ENCODE measurements around the gene SYNE1.
"Not testable (repeated sequence)": the region's sequence is repeated elsewhere in the genome, so short reads cannot be mapped to it uniquely, and the experiment has no call there.

The SYNE1 gene

DNA sequence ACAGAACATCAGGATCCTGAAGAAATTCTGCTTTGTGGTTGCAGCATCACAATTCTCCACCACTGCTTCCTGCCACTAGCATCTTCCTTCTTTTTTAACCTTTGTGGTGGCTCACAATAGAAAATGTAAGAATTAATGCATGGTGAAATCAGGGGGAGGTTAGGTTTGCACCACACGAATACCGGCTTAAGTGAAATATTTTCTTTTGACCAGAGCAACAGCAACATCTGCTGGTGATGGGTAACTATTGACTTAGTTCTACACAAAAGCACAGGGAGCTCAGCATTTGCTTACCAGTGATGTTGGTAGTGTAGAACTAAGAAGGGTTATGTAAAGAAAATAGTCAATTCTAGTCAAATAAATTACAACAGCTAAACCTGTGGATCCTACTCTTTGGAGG is 280.5 kb downstream of the SYNE1 start:
- no peak for DNase-seq

DNA sequence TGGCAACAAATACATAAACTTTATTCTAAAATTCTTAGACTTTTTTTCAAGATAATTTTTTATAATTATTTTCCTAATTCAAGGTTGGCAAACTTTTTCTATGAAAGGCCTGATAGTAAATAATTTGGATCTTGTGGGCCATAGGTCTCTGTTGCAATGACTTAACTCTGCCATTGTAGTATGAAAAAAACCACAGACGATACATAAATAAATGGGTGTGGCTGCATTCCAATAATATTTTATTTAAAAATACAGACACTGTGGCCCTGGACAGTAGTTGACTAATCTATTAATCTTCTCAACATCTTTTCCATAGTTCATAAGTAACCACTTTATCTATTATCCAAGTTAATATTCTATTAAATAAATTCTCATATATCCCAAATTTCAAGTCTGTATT is 281.1 kb downstream of the SYNE1 start:
- no peak for DNase-seq

DNA sequence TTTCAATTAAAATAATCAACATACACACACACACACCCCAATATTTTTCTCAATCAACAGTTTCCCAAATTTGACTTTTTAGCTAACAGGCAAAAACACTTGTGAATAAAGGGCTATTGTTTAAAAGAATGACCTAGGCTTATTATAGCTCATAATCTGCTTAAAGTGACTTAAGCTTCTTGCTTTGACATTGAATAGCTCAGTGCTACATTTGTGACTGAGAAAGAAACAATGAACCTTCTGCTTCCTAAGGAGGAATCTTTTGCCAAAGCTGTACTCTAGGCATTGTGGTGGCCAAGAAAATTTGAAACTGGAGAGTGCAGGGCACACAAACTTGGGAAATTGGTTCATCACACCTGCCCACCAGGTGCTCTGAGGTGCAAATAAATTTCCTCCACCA is 282.0 kb downstream of the SYNE1 start:
- DNase-seq = no peak

DNA sequence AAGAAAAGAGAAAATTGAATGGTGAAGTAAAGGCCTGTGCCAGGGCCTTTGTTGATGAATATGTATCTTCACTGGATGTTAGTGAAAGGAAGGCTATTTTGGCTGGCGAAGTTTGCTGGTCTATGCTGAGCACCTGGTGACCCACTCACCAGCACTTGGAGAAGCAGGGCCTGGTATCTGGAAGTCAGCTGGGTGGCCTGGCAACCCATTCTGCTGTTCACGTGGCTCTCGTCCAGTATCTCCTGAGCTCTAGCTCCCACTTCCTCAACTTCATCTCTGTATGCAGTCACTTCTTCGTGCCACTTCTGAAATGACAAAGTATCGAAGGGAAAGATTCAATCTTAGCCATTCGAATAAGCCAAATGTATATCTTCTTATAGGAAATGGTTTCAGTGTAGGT is 283.7 kb downstream of the SYNE1 start:
- DNase-seq = no peak

DNA sequence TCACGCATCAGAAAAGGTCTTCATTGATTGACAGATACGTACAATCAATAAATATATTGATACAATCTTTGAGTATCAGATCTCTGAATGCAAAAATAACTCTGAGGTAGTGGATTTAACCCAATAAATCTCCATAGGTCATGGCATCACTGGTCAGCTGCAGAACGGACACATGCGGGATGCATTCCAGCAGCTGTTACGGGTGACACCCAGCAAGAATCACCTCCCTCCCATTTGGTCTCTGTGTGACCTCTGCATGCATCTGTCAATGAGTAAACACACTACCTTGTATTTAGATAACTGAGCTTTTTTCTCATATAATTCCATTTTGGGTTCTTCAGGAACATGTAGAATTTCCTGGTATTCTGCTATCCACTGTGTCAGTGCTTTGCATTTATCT is 285.4 kb downstream of the SYNE1 start:
- DNase-seq = no peak

DNA sequence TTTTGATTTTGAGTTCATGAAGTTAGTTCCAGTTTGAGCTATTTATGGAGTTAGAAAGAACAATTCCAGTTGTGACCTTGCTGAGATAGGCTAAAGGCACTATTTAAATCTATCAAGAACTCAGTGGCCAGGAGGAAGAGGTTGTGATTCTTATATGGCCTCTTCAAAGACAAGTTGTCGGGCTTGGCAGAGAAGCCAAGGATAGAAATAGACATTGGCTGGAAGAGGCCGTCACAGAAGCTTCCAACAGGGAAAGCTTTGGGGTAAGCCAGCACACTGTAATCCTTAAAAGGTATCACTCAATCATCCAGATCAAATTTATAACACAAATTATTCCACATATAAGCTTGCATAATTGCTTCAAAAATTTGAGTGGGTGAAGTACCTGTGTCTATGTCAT is 286.1 kb downstream of the SYNE1 start:
- DNase-seq = no peak

DNA sequence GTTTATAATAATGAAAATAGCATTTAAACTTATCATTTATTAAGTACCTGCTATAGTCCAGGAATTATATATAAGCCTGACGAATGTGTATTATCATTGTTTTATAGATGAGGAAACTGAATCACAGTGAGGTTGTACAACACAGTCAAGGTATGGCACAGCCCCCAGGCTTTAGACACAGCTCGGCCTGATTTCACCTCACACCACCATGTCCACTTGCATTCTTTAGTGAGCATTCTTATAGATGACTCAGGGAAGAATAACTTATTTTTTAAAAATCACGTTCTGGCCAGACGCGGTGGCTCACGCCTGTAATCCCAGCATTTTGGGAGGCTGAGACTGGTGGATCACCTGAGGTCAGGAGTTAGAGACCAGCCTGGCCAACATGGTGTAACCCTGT is 289.0 kb downstream of the SYNE1 start:
- DNase-seq = no peak

DNA sequence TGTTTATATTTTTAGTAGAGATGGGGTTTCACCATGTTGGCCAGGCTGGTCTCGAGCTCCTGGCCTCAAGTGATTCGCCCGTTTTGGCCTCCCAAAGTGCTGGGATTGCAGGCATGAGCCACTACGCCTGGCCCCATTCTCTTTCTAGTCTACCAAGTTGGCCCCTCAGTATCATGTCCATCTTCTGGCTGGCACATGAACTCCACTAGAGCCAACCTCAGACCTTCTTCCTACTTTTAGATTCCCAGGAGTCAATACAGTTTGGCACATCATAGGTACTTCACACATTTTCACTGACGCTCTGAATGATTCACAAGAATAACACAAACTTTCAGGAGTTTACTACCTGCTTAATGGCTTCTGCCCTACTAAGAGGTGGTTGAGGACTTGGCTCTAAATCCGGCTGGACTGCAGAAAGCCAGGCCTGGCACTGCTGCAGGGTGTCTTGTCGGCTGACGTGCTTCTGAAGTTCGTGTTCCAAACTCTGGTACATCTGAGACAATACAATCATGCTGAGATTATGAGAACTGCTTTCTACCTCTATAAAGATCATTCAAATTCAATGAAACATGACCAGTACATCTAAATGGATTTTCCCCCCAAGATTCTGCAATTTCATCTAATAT is 293.3 kb downstream of the SYNE1 start:
- DNase-seq = no peak

DNA sequence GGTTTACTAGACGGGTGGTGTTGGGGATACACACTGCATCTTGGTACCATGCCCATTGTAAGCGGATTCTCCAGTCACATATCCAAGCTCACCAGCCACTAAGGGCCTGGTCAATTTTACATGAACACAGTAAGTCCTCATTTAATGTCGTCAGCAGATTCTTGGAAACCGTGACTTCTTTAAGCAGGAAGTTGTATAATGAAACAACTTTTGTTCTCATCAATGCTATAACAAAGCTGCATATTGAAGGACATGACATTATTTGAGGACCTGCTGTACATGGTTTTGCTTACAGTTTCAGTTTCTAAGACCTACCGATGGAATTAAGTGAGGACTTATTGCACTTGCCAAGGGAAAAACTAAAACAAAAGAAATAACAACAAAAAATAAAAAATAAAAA is 295.6 kb downstream of the SYNE1 start:
- DNase-seq = no peak

DNA sequence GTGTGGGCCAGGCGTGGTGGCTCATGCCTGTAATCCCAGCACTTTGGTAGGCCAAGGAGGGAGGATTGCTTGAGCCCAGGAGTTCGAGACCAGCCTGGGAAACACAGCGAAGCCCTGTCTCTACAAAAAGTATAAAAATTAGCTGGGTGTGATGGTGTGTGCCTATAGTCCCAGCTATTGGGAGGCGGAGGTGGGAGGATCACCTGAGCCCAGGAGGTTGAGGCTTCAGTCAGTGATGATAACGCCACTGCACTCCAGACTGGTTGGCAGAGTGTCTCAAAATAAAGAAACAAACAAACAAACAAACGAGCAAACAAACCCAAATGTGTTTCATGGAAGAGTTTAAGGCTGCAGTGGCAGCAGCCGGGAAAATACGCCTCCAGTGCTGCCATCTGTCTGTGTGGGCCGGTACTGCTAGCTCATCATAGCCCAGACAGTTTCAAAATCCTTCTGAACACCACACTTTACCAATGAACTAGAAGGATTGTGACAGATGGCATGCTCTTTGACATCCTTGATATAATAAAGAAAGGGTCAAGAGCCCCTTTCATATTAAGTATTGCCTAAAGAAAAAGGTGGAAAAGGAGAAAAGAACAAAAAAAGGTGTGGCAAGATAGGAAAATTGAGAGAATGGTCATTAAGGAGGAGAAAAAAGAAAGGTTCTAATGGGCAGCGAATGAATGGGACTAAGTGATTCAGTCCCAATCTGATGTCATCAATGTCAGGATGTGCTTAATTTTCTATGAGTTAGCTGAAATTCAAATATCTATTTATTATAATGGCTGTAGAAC is 298.6 kb downstream of the SYNE1 start:
- DNase-seq = peak; percentile 58

DNA sequence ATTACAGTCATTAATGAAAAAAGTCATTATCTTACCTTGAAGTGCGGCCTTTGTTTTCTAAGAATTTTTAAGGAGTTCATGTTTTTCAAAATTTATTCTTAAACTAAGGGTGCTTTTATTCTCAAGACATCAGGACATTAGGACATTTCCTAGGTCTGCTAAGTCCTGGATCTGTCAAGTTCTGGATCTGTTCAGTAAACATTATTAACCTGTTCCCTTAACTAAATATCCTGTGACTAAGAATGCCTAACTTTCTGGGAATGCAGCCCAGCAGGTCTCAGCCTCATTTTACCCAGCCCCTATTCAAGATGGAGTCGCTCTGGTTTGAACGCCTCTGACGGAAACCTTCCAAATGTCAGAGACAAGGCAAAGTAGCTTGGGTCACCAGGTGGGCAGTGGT is 302.6 kb downstream of the SYNE1 start:
- DNase-seq = no peak

DNA sequence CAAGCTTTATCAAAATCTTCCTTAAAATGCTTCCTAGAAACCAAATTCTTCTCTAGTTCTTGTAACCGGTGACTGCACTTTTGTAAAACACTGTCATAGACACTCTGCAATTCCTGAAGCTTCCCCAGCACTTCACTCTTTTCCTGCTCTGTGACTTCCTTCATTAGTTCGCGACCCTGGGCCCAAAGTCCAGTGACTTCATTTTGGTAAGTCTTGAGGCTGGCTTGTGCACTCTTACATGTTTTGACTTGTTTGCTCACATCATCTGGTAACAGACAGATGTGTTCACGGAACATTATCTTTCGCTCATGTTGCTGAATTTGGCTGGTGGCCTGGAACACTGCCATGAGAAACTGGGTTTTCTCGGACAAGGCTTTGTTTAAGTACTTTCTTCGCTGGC is 306.2 kb downstream of the SYNE1 start:
- DNase-seq = no peak

DNA sequence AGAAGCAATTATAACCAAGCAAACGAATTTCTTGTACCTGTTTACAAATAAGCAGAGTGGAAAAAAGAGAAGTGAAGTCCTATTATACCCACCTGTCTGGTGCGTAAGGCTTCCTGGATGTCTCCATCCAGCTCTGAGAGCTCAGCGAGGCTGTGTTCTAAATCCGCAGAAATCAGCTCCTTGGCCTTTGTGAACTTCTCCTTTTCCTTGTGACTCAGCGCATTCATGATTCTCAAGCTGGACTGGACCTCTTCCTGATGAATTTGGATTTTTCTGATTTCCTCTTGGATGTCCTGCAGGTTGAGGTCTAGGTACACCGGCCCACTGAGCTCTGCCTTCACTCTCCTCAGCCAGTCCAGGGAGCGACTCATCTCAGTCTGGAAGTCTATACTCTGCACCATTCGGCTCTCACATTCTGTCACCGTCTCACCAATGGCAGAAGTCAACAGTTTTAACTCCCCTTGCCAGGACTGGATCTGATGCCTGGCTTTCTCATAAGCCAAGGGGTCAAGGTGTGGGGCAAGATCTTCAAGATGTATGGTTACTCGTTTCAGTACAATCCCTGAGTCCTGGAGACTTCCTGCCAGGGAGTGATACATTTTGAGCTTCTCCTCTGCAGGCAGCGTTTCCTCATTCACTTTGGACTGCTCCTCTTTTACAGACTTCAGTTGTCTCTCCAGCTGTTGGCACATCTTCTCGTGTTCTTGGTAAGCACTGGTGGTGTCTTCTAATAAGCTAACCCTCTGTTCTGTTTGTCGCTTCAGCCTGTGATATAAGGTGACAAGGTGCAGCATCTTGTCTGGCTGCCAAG is 307.3 kb downstream of the SYNE1 start:
- no peak for DNase-seq

DNA sequence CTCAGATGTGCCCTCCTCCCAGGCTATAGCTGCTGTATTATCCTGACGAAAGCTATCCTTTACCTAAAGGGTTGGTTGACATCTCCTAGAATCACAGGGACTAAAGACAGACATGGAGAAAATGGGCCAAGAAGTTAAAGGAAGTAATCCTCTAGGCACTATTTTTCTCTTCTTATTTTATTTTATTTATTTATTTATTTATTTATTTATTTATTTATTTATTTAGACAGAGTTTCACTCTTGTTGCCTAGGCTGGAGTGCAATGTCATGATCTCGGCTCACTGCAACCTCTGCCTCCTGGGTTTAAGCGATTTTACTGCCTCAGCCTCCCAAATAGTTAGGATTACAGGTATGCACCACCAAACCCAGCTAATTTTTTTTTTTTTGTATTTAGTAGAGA is 309.0 kb downstream of the SYNE1 start:
- not testable (repeated sequence) for DNase-seq

DNA sequence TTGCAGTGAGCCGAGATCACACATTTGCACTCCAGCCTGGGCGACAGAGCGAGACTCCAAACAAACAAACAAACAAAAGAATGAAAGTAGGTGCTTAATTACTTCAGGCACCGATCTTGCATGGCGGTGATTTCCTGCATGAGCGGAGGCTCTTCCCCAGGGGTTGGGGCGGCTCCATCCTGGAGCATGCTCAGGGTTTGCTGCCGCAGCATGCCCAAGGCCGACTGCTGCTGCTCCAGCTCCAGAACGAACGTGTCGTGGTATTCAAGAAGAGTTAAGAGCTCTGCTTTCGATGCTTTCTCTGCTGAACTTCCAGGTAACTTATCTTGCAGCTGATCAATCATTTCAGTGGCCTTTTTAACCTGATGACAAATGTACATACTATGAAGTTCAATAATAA is 313.8 kb downstream of the SYNE1 start:
- DNase-seq = no peak

DNA sequence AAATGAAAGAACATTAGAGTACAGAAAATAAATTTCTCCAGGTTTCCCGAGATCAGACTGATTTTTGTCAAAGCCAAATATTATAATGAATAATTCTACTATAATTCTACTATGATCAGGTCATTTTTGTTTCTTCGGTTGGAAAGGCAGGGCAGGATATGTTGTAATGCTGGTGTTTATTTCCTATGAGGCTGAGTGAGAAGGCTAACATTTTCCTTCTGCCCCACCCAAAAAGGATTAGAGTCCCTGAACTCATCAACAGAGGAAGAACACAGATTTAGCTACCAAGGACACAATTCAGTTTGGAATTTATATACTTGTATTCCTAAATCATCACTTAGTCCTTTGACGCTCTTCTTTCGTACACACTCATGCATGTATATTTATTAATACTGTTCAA is 318.9 kb downstream of the SYNE1 start:
- DNase-seq = no peak

DNA sequence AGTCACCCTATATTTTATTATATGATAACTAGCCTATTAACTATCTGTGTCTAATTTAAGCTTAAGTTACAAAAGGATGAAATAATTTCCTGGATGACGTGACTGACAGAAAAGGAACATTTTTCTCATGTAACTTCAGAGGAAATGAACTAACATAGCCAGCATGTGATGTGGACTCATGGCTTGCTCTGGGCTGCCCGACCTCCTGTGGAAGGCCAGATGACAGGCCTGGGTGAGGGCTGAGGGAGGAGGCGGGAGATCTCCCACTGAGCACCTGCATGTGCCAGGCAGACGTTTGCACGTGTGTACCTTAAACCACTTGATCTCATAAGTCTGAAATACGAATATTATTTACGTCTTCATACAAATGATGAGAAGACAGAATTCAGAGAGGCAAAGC is 321.1 kb downstream of the SYNE1 start:
- DNase-seq = no peak

DNA sequence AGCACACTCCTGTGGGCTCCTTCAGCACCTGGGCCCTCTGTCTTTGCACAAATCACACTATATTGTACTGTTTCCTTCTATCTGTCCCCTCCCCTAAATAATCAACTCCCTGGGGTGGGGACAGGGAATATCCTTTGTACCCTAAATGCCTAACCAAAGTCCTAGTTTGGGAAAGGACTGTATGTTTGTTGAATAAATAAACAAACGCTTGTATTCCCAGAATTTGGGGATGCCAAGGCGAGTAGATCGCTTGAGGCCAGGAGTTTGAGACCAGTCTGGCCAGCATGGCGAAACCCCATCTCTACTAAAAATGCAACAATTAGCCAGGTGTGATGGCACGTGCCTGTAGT is 322.7 kb downstream of the SYNE1 start:
- DNase-seq = no peak

DNA sequence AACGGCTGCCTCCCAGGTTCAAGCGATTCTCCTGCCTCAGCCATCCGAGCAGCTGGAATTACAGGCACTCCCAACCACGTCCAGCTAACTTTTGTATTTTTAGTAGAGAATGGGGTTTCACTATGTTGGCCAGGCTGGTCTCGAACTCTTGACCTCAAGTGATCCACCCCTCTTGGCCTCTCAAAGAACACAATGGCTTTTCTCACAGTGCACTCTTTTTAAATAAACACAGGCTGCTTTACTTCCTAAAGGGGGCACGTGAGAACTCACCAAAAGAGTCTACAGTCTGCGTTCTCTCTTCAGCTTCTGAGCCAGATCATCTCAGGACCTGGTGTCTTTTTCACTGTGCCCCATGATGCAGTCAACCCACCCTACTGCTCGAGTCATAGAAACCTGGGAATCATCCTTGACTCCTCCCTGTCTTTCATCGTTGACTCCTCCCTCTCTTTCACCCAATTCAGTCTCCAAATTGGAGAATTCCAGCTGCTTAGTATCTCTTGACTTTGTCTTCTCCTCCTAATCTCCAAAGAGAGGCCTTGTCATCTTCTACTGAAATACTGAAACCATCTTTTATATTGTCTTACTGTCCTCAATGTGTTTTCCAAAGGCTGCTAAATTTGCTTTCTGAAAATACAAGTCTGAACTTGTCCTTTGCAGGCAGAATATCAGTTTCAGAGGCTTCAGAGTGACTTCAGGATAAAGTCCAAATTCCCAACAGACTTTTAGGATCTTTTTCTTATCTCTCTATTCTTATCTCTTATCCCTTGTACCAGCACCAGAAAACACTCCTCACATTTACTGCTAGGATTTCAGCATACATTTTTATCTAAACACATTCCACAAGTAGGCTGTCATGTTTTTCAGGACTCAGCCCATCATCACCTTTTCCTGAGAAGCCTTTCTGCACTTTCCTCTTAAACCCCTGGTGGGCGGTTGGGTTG is 323.4 kb downstream of the SYNE1 start:
- no peak for DNase-seq

DNA sequence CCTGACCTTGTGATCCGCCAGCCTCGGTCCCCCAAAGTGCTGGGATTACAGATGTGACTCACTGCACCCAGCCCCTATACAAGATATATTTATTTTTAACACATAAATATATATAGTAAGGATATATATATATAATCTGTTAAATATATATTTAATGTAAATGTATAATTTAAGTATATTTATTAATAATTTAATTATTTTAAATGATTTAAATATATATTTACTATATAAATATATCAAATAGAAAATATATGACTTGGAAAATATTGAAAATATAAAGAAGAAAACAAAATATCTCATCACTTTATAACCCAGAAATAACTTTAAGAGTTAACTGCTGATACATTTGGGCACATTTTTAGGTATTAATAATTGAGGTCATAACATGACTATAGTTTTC is 324.7 kb downstream of the SYNE1 start:
- no peak for DNase-seq

DNA sequence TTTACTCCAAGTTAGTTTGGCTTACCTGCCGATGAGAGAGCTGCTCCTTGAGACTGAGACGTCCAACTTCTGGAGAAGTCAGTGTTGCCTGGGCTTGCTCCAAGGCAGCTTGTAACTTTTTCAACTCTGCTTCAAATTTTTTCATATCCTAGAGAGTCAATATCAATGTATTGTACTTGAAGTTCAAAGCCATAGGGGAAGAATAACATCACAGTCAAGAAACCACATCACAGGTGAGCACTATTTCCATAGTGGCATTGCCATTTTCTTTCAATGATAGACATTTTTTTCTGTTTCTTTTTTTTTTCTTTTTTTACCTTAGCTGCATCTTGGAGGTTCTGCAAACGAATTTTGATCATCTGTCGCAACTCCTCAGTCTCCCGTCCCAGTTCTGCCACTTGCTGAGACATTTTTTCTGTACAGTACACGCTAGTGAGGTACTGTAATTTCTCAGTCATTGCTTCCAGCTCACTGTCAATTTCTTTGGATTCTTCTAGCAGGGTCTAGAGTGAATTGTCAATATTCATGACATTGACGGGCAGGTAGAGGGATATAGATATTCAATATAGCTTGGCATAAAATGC is 326.7 kb downstream of the SYNE1 start:
- DNase-seq = no peak

DNA sequence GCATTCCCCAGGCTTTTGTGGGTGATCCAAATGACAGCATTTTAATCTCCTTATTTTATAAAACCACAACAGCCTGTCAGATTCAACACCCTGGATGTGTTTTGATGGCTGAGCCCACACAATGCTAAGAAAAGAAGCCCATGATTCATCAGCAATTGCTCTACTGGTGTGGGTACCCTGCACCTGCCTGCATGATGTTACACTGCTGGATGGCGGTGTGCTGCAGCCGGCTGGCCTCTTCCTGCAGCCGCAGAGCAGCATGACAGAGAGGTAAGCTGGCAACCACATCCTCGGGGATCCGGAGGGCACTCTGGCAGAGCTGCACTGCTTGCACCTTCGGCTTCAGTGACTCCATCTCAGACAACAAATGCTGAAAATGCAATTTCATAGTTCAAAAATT is 327.5 kb downstream of the SYNE1 start:
- peak; percentile 71 for DNase-seq

DNA sequence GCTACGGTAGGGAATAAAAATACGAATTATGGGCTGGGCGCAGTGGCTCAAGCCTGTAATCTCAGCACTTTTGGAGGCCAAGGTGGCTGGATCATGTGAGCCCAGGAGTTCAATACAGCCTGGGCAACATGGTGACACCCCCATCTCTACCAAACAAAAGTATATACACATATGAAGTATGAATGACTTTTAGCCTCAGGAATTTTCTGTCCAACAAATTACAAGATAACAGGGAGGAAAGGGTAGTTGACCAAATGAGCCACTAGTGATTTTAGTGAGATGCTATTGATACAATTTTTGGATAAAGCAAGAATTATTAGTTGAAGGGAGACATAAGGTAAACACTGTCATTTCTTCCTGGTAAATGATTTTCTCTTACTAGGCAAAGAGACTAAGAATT is 328.2 kb downstream of the SYNE1 start:
- no peak for DNase-seq
